ENCODE data around the gene UTF1.

DNA sequence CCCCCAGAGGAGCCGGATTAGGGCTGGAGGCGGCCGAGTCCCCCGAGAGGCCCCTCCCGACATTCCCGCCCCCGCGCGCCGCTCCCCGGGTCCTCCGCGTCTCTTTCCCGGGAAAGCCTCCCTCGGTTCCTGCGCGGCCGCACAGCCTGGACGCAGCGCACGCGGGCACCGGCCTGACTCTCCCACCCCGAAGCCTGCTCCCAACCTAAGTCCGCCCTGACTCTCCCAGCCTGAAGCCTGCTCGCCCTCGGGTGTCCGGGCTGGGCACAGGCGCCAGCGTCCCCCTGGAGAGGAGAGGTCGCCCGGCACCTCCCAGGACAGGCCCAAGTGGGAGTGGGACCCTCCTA lies 7.2 kb downstream of the UTF1 start:
- TF ChIP-seq, protein P1, sequence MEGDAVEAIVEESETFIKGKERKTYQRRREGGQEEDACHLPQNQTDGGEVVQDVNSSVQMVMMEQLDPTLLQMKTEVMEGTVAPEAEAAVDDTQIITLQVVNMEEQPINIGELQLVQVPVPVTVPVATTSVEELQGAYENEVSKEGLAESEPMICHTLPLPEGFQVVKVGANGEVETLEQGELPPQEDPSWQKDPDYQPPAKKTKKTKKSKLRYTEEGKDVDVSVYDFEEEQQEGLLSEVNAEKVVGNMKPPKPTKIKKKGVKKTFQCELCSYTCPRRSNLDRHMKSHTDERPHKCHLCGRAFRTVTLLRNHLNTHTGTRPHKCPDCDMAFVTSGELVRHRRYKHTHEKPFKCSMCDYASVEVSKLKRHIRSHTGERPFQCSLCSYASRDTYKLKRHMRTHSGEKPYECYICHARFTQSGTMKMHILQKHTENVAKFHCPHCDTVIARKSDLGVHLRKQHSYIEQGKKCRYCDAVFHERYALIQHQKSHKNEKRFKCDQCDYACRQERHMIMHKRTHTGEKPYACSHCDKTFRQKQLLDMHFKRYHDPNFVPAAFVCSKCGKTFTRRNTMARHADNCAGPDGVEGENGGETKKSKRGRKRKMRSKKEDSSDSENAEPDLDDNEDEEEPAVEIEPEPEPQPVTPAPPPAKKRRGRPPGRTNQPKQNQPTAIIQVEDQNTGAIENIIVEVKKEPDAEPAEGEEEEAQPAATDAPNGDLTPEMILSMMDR (IDR thresholded peaks at IDR 0.05; ENCODE audit: control extremely low read depth in 1 of 3, insufficient read depth in 1 of 3, low read depth in 1 of 3, low read length in 3 of 3), result no peak
- no peak for TF ChIP-seq POLR2A (IDR thresholded peaks at IDR 0.05; ENCODE audit: control extremely low read depth in 1 of 2, low read depth in 2 of 2, low read length in 2 of 2)
- no peak for TF ChIP-seq SIX5 (IDR thresholded peaks at IDR 0.05; ENCODE audit: low read depth, low read length)
- TF ChIP-seq RXRA (IDR thresholded peaks at IDR 0.05; ENCODE audit: insufficient read depth, low read depth, low read length), result no peak
- TF ChIP-seq, protein P2, sequence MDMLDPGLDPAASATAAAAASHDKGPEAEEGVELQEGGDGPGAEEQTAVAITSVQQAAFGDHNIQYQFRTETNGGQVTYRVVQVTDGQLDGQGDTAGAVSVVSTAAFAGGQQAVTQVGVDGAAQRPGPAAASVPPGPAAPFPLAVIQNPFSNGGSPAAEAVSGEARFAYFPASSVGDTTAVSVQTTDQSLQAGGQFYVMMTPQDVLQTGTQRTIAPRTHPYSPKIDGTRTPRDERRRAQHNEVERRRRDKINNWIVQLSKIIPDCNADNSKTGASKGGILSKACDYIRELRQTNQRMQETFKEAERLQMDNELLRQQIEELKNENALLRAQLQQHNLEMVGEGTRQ (IDR thresholded peaks at IDR 0.05; ENCODE audit: low read length), result no peak
- TF ChIP-seq POLR2AphosphoS5 (IDR thresholded peaks at IDR 0.05; ENCODE audit: low read depth, low read length), result no peak
- TF ChIP-seq, protein P3, sequence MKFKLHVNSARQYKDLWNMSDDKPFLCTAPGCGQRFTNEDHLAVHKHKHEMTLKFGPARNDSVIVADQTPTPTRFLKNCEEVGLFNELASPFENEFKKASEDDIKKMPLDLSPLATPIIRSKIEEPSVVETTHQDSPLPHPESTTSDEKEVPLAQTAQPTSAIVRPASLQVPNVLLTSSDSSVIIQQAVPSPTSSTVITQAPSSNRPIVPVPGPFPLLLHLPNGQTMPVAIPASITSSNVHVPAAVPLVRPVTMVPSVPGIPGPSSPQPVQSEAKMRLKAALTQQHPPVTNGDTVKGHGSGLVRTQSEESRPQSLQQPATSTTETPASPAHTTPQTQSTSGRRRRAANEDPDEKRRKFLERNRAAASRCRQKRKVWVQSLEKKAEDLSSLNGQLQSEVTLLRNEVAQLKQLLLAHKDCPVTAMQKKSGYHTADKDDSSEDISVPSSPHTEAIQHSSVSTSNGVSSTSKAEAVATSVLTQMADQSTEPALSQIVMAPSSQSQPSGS (IDR thresholded peaks at IDR 0.05; ENCODE audit: low read length), result no peak
